WERI-Rb-1 (cell line): ENCODE data around the gene OTUD3.

ENCODE experiments used
- DNase-seq: peaks from one replicate; pipeline ENCODE4 v3.0.0-alpha.2; 2020
- H3K27ac ChIP-seq: fragments of 250-450 bp; sonication (Bioruptor Pico); 2 replicates; pipeline ENCODE4 v1.5.1; 2020; ENCODE audit warnings: mild to moderate bottlenecking, moderate library complexity
- H3K27me3 ChIP-seq: fragments of 250-450 bp; sonication (Bioruptor Pico); 2 replicates; pipeline ENCODE4 v1.5.1; 2021; ENCODE audit warnings: mild to moderate bottlenecking, low read depth, moderate library complexity; ENCODE audit not compliant: insufficient read depth, severe bottlenecking
- H3K36me3 ChIP-seq: fragments of 250-450 bp; sonication (Bioruptor Pico); 2 replicates; pipeline ENCODE4 v1.5.1; 2020; ENCODE audit warnings: mild to moderate bottlenecking, moderate library complexity
- H3K4me3 ChIP-seq: 2 replicates; pipeline ENCODE4 v1.5.1; 2011; ENCODE audit warnings: low read depth, mild to moderate bottlenecking, control low read depth, low read length
- H3K9me3 ChIP-seq: fragments of 250-450 bp; sonication (Bioruptor Pico); 2 replicates; pipeline ENCODE4 v1.5.1; 2021; ENCODE audit warnings: mild to moderate bottlenecking, moderate library complexity; ENCODE audit not compliant: severe bottlenecking
- TF ChIP-seq, protein P1 (sequence below): IDR thresholded peaks from 2 replicates; pipeline ENCODE4 v1.5.1; 2011; ENCODE audit warnings: low read depth, mild to moderate bottlenecking, control low read depth, inconsistent platforms, low read length

OTUD3 gene

DNA sequence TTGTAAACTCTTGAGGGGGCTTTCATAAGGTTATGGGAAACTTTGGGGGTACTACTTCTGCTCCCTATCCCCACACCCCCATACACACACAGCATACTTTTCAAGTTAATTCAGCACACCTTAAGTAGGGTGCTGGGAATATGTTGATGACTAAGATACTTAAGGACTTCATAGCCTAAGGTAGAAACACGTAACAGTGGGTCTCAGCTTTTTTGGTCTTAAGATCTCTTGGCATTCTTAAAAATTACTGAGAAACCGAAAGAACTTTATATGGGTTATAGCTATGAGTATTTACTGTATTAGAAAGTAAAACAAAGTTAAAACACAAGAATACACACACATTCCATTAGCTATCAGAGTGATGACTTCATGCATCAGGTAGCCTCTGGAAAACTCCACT, 2.1 kb downstream of the OTUD3 start:
- TF ChIP-seq, protein P1, sequence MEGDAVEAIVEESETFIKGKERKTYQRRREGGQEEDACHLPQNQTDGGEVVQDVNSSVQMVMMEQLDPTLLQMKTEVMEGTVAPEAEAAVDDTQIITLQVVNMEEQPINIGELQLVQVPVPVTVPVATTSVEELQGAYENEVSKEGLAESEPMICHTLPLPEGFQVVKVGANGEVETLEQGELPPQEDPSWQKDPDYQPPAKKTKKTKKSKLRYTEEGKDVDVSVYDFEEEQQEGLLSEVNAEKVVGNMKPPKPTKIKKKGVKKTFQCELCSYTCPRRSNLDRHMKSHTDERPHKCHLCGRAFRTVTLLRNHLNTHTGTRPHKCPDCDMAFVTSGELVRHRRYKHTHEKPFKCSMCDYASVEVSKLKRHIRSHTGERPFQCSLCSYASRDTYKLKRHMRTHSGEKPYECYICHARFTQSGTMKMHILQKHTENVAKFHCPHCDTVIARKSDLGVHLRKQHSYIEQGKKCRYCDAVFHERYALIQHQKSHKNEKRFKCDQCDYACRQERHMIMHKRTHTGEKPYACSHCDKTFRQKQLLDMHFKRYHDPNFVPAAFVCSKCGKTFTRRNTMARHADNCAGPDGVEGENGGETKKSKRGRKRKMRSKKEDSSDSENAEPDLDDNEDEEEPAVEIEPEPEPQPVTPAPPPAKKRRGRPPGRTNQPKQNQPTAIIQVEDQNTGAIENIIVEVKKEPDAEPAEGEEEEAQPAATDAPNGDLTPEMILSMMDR: no peak
- Histone ChIP-seq H3K36me3 (peaks cover 33% of the 10 kb centered on the region), H3K27me3 (no peaks in the 10 kb centered on the region), H3K9me3 (no peaks in the 10 kb centered on the region), H3K4me3 (no peak overlapping the region), H3K27ac (no peak overlapping the region)
- DNase-seq: no peak

DNA sequence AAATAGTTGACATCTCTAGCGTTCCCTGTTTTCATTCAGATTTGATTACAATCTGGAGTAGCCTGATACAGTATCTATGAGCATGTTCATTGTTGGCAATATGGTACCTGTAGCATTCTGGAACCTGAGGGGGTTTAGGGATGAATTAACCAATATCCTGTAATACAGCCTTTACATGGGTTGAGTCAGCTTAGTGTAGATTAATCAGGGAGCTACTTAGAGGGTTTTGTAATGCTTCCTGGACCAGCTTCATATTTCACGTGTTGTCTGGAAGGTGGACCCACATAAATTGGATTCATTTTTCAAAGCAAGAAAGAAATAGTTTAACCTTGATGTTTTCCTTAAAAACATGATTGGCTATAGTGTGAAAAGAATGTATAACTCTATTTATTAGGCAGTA, 3.6 kb downstream of the OTUD3 start:
- Histone ChIP-seq H3K27me3 (no peaks in the 10 kb centered on the region), H3K4me3 (no peak overlapping the region), H3K9me3 (no peaks in the 10 kb centered on the region), H3K36me3 (peaks cover 46% of the 10 kb centered on the region), H3K27ac (no peak overlapping the region)
- no peak for DNase-seq
- TF ChIP-seq, protein P1: no peak

GRCh38 chr1:19888112-19888511, 5.9 kb downstream of the OTUD3 start:
- Histone ChIP-seq H3K27ac (no peak overlapping the region), H3K27me3 (no peaks in the 10 kb centered on the region), H3K9me3 (no peaks in the 10 kb centered on the region), H3K4me3 (no peak overlapping the region), H3K36me3 (peaks cover 69% of the 10 kb centered on the region)
- no peak for DNase-seq
- TF ChIP-seq, protein P1: no peak

- H3K4me3 ChIP-seq: no peak overlapping the region
- DNase-seq: no peak
- H3K27me3 ChIP-seq: no peaks in the 10 kb centered on the region
- no peak overlapping the region for H3K27ac ChIP-seq
- peaks cover 77% of the 10 kb centered on the region for H3K36me3 ChIP-seq
- TF ChIP-seq, protein P1: no peak
- no peaks in the 10 kb centered on the region for H3K9me3 ChIP-seq
Observed at GRCh38 chr1:19889656-19890055, 7.5 kb downstream of the OTUD3 start.

- H3K9me3 ChIP-seq: no peaks in the 10 kb centered on the region
- TF ChIP-seq, protein P1: no peak
- H3K27me3 ChIP-seq: no peaks in the 10 kb centered on the region
- H3K27ac ChIP-seq: no peak overlapping the region
- H3K4me3 ChIP-seq: no peak overlapping the region
- no peak for DNase-seq
- H3K36me3 ChIP-seq: peaks cover 91% of the 10 kb centered on the region
Observed at GRCh38 chr1:19892129-19892528, 9.9 kb downstream of the OTUD3 start.

DNA sequence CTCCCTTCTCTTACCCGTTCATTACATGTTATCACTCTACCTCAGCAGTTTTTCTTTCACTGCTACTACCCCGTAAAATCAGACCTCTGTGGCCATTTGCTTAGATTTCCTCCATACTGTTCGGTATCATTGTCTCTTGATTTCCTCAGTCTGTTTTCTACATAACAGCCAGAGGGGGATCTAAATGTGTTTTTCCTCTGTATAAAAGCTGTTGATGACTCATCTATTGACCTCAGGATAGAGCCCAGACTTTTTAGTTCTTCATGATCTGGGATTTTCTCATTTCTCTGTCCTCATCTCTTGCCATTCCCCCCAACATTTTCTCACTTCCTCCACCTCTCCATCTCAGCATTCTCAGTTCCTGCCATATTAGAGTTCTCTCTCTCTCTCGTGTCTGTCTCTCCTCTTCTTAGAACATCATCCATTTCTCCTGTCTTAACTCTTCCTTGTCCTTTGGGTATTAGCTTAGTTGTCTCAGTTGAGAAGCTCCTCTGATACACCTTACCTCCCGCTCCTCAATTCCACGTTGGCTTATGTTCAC, 10.5 kb downstream of the OTUD3 start:
- no peak for DNase-seq
- H3K4me3 ChIP-seq: no peak overlapping the region
- no peak overlapping the region for H3K27ac ChIP-seq
- no peaks in the 10 kb centered on the region for H3K9me3 ChIP-seq
- TF ChIP-seq, protein P1: no peak
- peaks cover 91% of the 10 kb centered on the region for H3K36me3 ChIP-seq
- H3K27me3 ChIP-seq: no peaks in the 10 kb centered on the region
